Measurements from ENCODE around the gene OBSCN.

The OBSCN gene

DNA sequence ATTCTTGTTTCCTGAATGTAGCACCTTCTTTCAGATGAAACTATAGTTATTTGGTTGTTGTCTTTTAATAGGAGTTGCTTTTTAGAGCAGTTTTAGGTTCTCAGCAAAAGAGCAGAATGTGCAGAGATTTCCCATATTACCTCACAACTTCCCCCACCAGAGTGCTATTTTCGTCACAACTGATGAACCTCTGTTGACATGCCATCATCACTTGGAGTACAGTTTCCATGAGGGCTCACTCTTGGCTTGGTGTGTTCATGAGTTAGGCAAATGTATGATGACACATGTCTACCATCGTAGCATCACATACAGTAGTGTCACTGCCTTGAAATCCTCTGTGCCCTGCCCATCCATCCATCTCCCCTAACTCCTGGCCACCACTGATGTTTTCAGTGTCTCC is 38.5 kb upstream of the OBSCN start:
- no peak for DNase-seq (ENCODE audit: low read depth in 3 of 3)

GRCh38 chr1:228170666-228171065 is 37.2 kb upstream of the OBSCN start:
- DNase-seq (ENCODE audit: low read depth in 3 of 3): no peak

DNA sequence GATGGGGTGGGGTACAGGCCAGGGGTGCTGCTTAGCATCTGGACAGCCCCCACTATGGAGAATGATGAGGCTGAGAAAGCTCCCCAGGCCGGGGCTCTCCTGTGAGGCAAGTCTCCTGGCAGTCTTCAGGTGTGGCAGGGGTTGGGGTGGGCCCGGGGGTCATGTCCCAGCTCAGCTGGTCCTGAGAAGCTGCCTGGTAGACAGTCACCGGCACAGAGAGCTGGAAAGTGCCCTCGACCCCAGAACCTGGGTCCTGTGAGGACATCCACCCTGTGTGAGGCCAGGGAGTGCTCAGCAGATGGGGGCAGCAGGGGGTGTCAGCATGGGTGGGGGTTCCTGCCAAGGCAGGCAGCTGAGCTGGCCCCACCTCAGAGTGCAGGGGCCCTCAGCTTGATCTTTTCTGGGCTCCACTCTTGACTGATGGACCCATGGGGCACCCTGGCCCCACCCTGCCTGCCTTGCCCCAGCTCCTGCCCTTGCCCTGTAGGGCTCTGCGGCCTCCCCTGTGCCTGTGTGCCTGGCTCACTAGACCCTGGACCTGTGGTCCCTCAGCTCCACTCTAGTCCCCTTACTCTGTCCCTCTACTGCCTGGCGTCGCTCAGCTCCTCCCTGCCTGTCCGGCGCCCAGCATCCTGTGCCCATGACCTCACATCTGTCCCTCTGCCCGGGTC is 36.5 kb upstream of the OBSCN start:
- DNase-seq (ENCODE audit: low read depth in 3 of 3): no peak

DNA sequence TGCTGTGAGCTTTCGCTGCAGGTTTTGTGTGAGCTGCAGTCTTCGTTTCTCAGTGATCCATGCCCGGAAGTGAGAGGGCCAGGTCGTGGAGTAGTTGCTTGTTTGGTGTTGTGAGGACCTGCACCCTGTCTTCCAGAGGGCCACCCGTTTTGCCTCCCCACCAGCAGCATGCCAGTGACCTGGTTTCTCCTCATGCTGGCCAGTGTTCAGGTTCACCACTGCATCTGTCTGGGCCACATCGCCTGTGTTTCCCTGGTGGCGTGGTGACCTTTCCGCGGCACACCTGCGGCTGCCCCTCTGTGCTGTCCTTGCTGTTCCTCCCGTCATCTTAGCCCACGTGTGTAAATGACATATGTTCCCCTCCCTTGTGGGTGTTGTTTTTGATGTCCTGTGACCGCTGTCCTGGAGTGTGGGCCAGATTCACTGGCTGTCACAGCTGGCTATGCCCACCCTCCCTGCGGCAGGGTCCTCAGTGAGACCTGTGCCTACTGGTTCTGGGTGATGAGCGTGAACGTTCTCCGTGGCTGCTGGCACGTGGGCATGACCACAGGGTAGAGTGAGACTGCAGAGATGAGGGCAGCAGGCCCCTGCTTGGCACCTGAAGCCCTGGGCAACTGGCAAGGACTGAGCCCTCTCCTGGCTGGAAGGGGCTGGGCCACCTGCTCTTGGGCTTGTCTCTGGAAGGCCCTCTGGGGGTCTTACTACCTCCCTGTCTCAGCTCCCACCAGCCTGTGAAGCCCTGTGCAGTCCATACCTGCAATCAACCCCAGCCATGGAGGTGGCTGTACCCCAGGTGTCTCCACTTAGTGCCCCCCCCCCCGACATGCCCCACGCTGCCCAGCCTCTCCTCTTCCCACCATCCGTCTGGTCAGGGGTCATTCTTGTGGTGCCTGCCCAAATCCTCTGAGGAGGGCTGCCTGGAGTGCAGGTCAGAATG is 35.0 kb upstream of the OBSCN start:
- no peak for DNase-seq (ENCODE audit: low read depth in 3 of 3)

- peak in 1 of 3 experiments; percentile 20 for DNase-seq (ENCODE audit: low read depth in 3 of 3)
Observed at GRCh38 chr1:228173528-228174481, 34.0 kb upstream of the OBSCN start.

GRCh38 chr1:228174482-228175315 is 33.1 kb upstream of the OBSCN start:
- DNase-seq (ENCODE audit: low read depth in 3 of 3): no peak

DNA sequence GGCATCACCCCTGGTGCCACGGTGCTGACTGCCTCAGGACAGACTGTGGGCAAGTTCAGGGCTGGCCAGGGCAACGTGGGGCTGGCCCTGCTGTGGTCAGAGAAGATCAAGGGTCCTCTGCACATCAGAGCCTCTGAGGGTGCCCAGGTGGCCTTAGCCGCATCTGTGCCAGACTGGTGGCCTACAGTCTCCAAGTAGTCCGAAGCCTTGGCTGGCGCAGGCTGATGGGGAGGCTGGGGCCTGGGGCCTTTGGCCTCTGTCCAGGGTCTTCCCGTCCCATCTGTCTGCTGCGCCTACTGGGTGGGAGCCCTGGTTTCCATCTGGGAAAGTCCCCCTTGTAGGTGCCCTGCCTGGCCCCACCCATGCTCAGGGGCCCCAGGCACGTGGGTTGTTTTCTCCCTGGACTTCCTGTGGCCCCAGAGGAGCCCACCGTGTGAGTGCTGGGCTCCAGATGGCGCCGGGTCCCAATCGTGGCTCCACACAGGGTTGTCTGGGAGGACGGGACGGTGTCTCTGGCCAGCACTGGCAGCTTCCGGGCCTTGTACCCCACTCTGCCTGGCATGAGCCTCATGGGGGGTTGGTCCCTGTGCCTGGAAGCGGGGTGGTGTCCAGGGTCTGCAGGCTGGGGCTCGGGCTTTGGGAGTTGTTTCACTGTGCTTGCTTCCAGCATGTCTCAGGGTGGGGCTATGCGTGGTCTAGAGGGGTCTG is 32.4 kb upstream of the OBSCN start:
- DNase-seq (ENCODE audit: low read depth in 3 of 3): no peak

DNA sequence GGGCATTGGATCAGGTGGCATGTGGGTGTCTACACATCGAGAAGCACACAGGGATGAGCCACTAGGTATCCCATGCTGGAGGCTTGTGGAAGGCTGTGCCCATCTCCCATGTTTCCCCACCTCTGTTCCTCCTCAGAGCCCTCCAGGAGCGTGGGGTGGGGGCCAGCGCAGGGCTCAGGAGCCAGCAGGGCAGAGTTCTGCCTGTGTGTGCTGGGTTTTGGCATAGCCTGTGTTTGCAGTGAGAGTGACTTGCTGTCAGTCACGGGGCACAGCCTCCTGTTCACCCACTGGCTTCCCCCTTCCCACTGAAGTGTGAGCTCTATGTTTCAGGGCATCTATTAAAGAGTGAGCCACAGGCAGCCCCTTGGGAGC is 31.8 kb upstream of the OBSCN start:
- DNase-seq (ENCODE audit: low read depth in 3 of 3): no peak

GRCh38 chr1:228176461-228177182 is 31.2 kb upstream of the OBSCN start:
- DNase-seq (ENCODE audit: low read depth in 3 of 3): no peak

GRCh38 chr1:228177183-228177475 is 30.7 kb upstream of the OBSCN start:
- DNase-seq (ENCODE audit: low read depth in 3 of 3): no peak

- DNase-seq (ENCODE audit: low read depth in 3 of 3): no peak
Observed at GRCh38 chr1:228177721-228178710, 29.8 kb upstream of the OBSCN start.

- no peak for DNase-seq (ENCODE audit: low read depth in 3 of 3)
Observed at GRCh38 chr1:228178737-228179684, 28.8 kb upstream of the OBSCN start.

DNA sequence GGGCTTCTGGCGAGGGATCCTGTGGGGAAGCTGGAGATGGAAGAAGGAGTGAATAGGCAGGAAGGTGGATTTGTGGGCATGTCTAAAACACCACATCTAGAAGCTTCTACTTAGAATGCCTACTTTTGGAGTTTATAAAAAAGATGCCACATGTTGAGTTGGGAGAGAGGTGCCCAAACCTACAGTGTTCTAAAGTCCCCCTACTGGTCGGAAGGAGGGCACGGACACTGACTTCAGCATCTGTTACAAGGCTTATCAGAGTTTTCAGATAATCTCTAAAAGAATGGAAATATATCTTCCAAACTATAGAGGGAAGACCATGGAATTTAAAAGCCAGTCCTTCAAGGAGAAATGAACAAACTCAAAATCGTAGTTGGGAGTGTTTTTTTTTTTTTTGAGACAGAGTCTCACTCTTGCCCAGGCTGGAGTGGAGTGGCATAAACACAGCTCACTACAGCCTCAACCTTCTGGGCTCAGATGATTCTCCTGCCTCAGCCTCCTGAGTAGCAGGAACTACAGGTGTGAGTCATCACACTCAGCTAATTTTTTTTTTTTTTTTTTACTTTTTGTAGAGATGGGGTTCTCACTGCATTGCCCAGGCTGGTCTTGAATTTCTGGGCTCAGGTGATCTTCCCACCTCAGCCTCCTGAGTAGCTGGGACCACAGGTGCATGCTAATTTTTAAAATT is 27.4 kb upstream of the OBSCN start:
- no peak for DNase-seq (ENCODE audit: low read depth in 3 of 3)

GRCh38 chr1:228180959-228181644 is 26.7 kb upstream of the OBSCN start:
- no peak for DNase-seq (ENCODE audit: low read depth in 3 of 3)

DNA sequence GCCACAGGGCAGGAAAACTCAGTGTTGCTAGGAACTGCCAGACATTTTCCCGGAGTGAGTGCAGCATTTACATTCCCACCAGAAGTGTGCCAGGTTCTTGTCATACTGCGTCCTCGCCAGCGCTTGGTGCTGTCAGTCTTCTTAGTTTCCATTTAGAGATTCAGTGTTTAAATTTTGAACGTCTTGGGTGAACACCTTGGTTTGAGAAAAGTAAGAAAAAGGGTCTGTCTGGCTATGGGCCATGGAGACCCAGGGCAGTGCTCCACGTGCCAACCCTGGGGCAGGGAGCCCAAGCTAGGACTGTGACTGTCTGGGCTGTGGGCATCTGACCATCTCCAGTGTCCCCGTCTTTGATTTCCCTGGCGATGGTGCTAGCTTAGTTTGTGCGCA is 26.2 kb upstream of the OBSCN start:
- no peak for DNase-seq (ENCODE audit: low read depth in 3 of 3)

GRCh38 chr1:228182296-228183030 is 25.4 kb upstream of the OBSCN start:
- DNase-seq (ENCODE audit: low read depth in 3 of 3): no peak

Data from stimulated activated CD4-positive, alpha-beta T cell treated with anti-CD3 and anti-CD28 coated beads, TNF-alpha, amount 100 ng/mL, for 24 hours (primary cell).